Measurements from ENCODE around the gene YPEL2. TPM values are rescaled to one million over a fixed set of nuclear protein-coding genes. Genes with fewer than 3 reads are reported as not detected.

The YPEL2 gene
- total and polyA plus RNA-seq, 2 donors (not counting 3 experiments of a cell fraction or from before 2014, with no cell fraction given), result 36.5 to 66.8 TPM

GRCh38 chr17:59425085-59425931 is 93.9 kb downstream of the YPEL2 start:
- CTCF ChIA-PET, result interaction anchor here (0.9 to 6.7 kb wide), 5 partner anchors 10 to 114 kb away, joined by 3 to 96 read pairs (median 9); no protein-coding TSS in a partner anchor
- DNase-seq (ENCODE audit: low read depth, low spot score), result peak; percentile 70
- peak; percentile 63 for FAIRE-seq
- POLR2A ChIA-PET, result interaction anchor here (1.6 kb wide), 1 partner anchor 11 kb away, joined by 4 read pairs; no protein-coding TSS in a partner anchor
- TF ChIP-seq JUN (IDR thresholded peaks at IDR 0.05; ENCODE audit: borderline replicate concordance, insufficient read depth, insufficient read length, low read depth), result no peak
- no peak for TF ChIP-seq POLR2A (IDR thresholded peaks at IDR 0.05; ENCODE audit: low read depth, low read length)
- TF ChIP-seq POLR2AphosphoS5 (IDR thresholded peaks at IDR 0.05; ENCODE audit: insufficient read depth, low read depth, low read length), result no peak
- no peak for TF ChIP-seq MYC (IDR thresholded peaks at IDR 0.05; ENCODE audit: low read depth, low read length)
- no peak for TF ChIP-seq GATA2 (IDR thresholded peaks at IDR 0.05; ENCODE audit: insufficient read depth, insufficient read length, low read depth, low read length)
- TF ChIP-seq FOS (IDR thresholded peaks at IDR 0.05; ENCODE audit: borderline replicate concordance, insufficient read depth, low read length), result no peak
- no peak for TF ChIP-seq MAX (IDR thresholded peaks at IDR 0.05; ENCODE audit: insufficient read depth, insufficient read length)
- no peak for TF ChIP-seq CTCF (IDR thresholded peaks at IDR 0.05; ENCODE audit: extremely low read depth in 1 of 2, insufficient read depth in 1 of 2, low read depth in 1 of 2, low read length in 2 of 2)
- no peak for TF ChIP-seq EZH2 (IDR thresholded peaks at IDR 0.05; ENCODE audit: borderline replicate concordance, low read depth, low read length, severe bottlenecking)
- no peaks in the 10 kb centered on the region for H3K27me3 ChIP-seq (ENCODE audit: control insufficient read depth in 2 of 2, insufficient read depth in 2 of 2, low read length in 2 of 2)
- peaks cover 66% of the 10 kb centered on the region for H3K4me1 ChIP-seq (ENCODE audit: control insufficient read depth, extremely low read depth, insufficient read depth, low read length)
- H3K79me2 ChIP-seq (ENCODE audit: control insufficient read depth, insufficient read depth, low read length), result no peaks in the 10 kb centered on the region
- no peaks in the 10 kb centered on the region for H3K36me3 ChIP-seq (ENCODE audit: control insufficient read depth in 2 of 2, extremely low read depth in 1 of 2, insufficient read depth in 2 of 2, low read length in 2 of 2)
- no peaks in the 10 kb centered on the region for H3K9me1 ChIP-seq (replicated peaks; ENCODE audit: control insufficient read depth, extremely low read depth, insufficient read depth, low read length)
- TSS peak; percentile 13 for BruUV-seq (replicated peaks)
- intact Hi-C loops (cut with micrococcal nuclease) (loop anchor here (5.0 kb wide), 1 partner anchor 908 kb away; no protein-coding TSS in a partner anchor), dilution Hi-C loops (cut with MboI; ENCODE audit: extremely low pct_ligation_motif_present, low sequenced_read_pairs) (loop anchor here (25.0 kb wide), 1 partner anchor 88 kb away; the partner anchor contains the start of gene YPEL2)
- peak overlapping the region; percentile 22 for H3K9ac ChIP-seq (replicated peaks; ENCODE audit: extremely low read depth, insufficient read depth, low read length)
- peak overlapping the region; percentile 91 for H3K27ac ChIP-seq (ENCODE audit: insufficient read depth, low read depth, low read length)
- no peaks in the 10 kb centered on the region for H4K20me1 ChIP-seq (replicated peaks; ENCODE audit: control insufficient read depth, extremely low read depth, insufficient read depth, low read length)
- no peaks in the 10 kb centered on the region for H3K9me3 ChIP-seq (replicated peaks; ENCODE audit: control insufficient read depth, insufficient read depth, low read length)
- no peak overlapping the region for H3K4me2 ChIP-seq (ENCODE audit: insufficient read depth, low read length)
- H3K4me3 ChIP-seq (replicated peaks in 1 of 3; ENCODE audit: insufficient read depth in 1 of 3, low read depth in 1 of 3, low read length in 3 of 3), result no peak overlapping the region
- H2AFZ ChIP-seq (ENCODE audit: low read depth, low read length), result peak overlapping the region; percentile 23
